Anterior cingulate cortex (tissue), 58 donors: ENCODE results near the gene ZXDC.

Source experiments
- DNase-seq, 58 donors: peaks; one replicate each; lab custom pipeline; 2025; lab: John Stamatoyannopoulos, UW

The ZXDC gene

DNA sequence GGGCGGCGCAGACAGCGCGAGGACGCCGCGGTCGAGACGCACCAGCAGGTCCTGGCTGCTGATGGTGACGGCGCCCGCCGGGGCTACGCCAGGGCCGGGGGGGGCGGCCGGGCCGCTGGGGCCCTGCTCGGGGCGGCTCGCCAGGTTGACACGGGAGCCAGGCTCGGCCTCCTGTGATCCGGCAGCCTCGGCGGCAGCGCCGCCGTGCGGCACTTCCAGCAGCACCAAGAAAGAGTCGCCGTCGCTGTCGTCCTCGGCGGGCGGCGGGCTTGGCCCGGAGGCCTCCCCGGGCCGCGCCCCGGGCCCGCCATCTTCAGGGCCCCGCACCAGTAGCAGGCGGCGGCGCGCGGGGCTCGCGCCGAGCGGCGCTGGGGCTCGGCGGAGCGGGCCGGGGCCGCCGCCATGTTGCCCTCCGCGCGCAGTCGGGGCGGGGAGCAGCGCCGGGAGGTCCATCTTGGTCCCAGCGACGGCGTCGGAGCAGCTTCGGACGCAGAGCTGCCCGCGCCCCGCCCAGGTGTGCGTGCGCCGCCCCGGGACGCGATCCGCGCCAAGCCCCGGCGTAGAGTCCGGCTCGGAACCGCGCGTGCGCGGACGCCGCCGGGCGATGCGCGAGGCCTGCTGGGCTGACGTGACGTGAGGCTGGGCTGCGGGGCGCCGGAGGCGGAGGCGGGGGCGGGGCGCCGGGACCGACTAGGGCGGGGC is at the start of gene ZXDC:
ZXDC (minus strand) TSS at position 479 of the 702 bp plus-strand sequence; CDS start at position 453, 26 bp downstream.
- peak in 57 of 58 donors; percentile 32 to 94 (median 89) for DNase-seq

- no peak for DNase-seq
Measured at GRCh38 chr3:126525091-126525852, 49.6 kb upstream of the ZXDC start.

DNA sequence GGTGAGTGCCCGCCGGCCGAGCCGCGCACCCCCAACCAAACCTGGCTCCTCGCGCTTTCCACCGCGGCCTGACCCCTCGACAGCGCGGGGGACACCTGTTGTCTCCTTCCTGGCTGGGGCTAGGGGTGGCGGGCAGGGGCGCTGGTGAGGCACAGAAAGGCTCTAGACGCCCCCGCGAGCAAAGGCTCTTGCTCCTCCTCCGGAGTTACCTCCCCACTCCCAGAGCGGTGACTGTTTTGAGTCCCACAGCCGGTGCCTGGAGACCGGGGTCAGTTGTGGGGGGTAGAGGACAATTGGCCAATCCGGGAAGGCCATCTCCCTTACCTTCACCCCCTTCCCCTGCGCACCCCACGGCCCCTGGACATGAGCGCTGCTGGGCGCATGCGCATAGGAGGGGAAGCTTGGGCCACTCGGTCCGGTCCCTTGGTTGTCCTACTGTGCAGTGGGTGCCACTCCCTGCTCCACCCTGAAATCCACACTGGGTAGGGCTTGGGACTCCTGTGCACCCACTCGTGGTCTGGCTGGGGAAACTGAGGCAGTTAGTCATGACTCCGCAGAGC is 48.8 kb upstream of the ZXDC start:
- DNase-seq, result peak in 4 of 58 donors; percentile 28 to 41 (median 34)

- DNase-seq, result peak in 5 of 58 donors; percentile 11 to 51 (median 30)
Measured at GRCh38 chr3:126523745-126524428, 48.2 kb upstream of the ZXDC start, which contains the start of gene CHST13. TSS of gene CHST13 (plus strand) at chr3:126524155. CDS start at chr3:126524333, 178 bp downstream.

DNA sequence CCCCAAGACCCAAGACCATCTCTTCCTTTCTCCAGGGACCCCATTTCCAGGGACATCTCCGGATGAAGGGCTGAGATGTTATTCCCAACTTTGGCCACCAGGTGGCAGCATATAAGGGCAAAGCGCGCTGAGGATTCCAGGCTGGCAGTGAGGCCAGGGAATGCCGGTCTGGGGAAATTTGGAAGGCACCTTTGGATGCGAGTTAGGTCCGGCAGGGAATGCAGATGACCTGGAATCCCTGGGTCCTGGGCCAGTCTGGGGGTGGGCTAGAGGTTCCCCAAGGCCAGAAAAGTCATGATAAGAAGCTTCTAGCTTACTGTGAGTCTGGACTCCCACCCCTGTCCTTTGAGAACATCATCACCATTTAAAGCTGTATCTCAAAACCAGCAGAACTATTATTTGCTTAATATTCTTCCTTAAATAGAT is 46.7 kb upstream of the ZXDC start:
- DNase-seq, result peak in 51 of 58 donors; percentile 15 to 69 (median 34)

GRCh38 chr3:126521122-126521891 is 45.6 kb upstream of the ZXDC start:
- peak in 31 of 58 donors; percentile 12 to 82 (median 44) for DNase-seq

- DNase-seq, result no peak
Measured at GRCh38 chr3:126519506-126520455, 44.1 kb upstream of the ZXDC start.

GRCh38 chr3:126518779-126519177 is 43.1 kb upstream of the ZXDC start:
- no peak for DNase-seq

- no peak for DNase-seq
Measured at GRCh38 chr3:126517986-126518778, 42.5 kb upstream of the ZXDC start.

GRCh38 chr3:126517291-126517951 is 41.7 kb upstream of the ZXDC start, which contains the start of gene UROC1:
TSS of gene UROC1 (minus strand) at chr3:126517773. CDS start at chr3:126517719, 54 bp downstream.
- no peak for DNase-seq

GRCh38 chr3:126516936-126517290 is 41.2 kb upstream of the ZXDC start:
- no peak for DNase-seq

DNA sequence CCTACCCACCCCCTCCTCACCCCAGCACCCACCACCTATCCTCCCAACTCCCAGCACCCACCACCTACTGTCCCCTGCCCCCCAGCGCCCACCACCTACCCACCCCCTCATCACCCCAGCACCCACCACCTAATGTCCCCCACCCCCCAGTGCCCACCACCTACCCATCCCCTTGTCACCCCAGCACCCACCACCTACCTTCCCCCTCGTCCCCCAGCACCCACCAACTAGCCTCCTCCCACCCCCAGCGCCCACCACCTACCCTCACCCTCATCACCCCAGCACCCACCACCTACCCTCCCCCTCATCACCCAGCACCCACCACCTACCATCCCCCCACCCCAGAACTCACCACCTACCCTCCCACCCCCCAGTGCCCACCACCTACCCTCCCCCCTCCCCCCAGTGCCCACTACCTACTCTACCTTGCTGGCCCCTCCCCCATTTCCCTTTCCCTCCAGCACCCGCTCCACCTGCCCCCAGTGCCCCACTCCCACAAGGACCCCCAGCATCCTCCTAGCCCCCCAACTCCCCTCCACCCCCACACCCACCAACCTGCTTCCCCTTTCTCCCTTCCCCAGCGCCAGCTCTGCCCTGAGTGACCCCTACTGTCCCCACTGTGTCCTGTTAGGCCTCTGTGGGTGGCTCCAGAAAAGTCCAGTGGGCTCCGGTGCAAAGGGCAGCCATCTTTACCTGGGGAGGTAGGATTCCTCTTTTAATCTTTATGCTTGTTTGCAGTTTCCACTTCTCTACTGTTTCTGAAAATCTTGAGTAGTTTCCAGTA is 40.7 kb upstream of the ZXDC start:
- no peak for DNase-seq

- DNase-seq, result no peak
Measured at GRCh38 chr3:126515066-126515706, 39.5 kb upstream of the ZXDC start.

DNA sequence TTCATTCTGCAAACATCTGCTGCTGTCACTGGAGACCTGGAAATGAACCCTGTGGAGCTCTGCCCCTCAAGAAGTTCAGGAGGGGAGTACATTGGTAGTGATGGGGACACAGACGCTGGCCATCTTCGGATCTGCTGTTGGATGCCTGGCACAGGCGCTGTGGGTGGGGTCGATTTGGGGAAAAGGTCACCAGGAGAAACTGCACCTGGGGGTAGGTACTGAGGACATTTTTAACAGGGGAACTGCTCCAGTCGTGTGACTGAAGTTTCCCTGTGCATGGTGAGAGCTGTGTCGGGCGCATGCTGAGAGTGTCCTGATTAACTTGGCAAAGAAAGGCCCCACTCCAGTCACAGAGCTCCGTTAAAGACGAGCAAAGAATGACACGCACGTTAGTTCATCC is 38.5 kb upstream of the ZXDC start:
- DNase-seq, result no peak

GRCh38 chr3:126512916-126513650 is 37.4 kb upstream of the ZXDC start:
- DNase-seq, result no peak
